ENCODE data around the gene RLN3. TPM values are rescaled to one million over a fixed set of nuclear protein-coding genes. Genes with fewer than 3 reads are reported as not detected.

Gene RLN3
- total and polyA plus RNA-seq, 9 of the 15 experiments (the other 6 are each of a cell fraction or from before 2014, with no cell fraction given): 0.31 to 1.2 (median 0.71) TPM; not detected in 6

GRCh38 chr19:14073925-14074838 lies 46.2 kb downstream of the RLN3 start (continued):
- TF ChIP-seq SMARCC2 (IDR thresholded peaks at IDR 0.05; ENCODE audit: low read depth) (no peak), RBM34 (IDR thresholded peaks at IDR 0.05; ENCODE audit: borderline replicate concordance, insufficient read depth, low read length) (no peak), KAT2B (IDR thresholded peaks at IDR 0.05; ENCODE audit: low read depth, low read length) (no peak), VEZF1 (CRISPR knock-in tag; IDR thresholded peaks at IDR 0.05) (no peak), ELF1 (tag; IDR thresholded peaks at IDR 0.05) (no peak), C11orf30 (IDR thresholded peaks at IDR 0.05; ENCODE audit: low read depth) (no peak), ZNF407 (IDR thresholded peaks at IDR 0.05; ENCODE audit: low read depth) (no peak), GTF2B (IDR thresholded peaks at IDR 0.05; ENCODE audit: extremely low read depth, insufficient read length) (no peak), ZNF778 (CRISPR knock-in tag; IDR thresholded peaks at IDR 0.05) (no peak), NELFE (IDR thresholded peaks at IDR 0.05; ENCODE audit: insufficient read depth, insufficient read length) (no peak), PURB (CRISPR knock-in tag; IDR thresholded peaks at IDR 0.05; ENCODE audit: low read depth) (no peak), MAZ (CRISPR knock-in tag; conservative IDR thresholded peaks at IDR 0.05 in 1 of 2, IDR thresholded peaks at IDR 0.05 in 1 of 2) (no peak; a peak in 2 of 4 replicates), MTA2 (IDR thresholded peaks at IDR 0.05; ENCODE audit: low read depth) (no peak), MXD1 (CRISPR knock-in tag; IDR thresholded peaks at IDR 0.05; ENCODE audit: borderline replicate concordance, poor library complexity, severe bottlenecking) (no peak), RFX5 (IDR thresholded peaks at IDR 0.05; ENCODE audit: low read depth, low read length) (no peak), U2AF1 (optimal IDR thresholded peaks at IDR 0.05; ENCODE audit: low read depth, low read length) (no peak)

All from K562 (cell line).